Activated CD4-positive, alpha-beta T cell treated with anti-CD3 and anti-CD28 coated beads for 48 hours (primary cell): ENCODE measurements around the gene LPCAT2.
"Not testable (repeated sequence)": the region's sequence is repeated elsewhere in the genome, so short reads cannot be mapped to it uniquely, and the experiment has no call there.

Source experiments
- DNase-seq: peaks from one replicate; pipeline ENCODE4 v3.0.0-alpha.2; 2020

Gene LPCAT2

DNA sequence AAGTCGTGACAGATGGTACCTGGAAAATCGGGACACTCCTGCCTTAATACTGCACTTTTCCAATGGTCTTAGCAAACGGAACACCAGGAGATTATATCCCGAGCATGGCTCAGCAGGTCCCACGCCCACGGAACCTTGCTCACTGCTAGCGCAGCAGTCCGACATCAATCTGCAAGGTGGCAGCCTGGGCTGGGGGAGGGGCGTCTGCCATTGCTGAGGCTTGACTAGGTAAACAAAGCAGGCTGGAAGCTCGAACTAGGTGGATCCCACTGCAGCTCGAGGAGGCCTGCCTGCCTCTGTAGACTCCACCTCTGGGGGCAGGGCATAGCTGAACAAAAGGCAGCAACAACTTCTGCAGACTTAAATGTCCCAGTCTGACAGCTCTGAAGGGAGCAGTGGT, 106.8 kb downstream of the LPCAT2 start:
- DNase-seq, result not testable (repeated sequence)

DNA sequence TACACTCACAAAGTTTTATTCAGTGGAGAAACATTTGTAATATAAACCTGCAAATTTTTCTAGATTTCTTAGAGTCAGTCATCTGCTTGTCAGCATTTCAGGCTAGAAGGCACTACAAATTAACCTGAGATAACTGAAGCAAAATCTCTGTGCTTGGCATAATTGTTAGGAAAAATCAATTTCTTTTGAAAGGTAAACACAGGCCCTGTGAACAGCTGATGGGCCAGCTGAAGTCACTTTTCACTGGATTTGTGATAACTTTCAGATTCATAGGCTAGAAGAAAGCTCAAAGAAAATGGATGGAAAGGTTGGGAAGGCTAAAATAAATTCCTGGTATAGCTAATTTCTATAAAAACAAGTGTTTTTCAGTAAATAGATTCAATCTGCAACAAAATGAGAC, 112.9 kb downstream of the LPCAT2 start:
- DNase-seq, result no peak

DNA sequence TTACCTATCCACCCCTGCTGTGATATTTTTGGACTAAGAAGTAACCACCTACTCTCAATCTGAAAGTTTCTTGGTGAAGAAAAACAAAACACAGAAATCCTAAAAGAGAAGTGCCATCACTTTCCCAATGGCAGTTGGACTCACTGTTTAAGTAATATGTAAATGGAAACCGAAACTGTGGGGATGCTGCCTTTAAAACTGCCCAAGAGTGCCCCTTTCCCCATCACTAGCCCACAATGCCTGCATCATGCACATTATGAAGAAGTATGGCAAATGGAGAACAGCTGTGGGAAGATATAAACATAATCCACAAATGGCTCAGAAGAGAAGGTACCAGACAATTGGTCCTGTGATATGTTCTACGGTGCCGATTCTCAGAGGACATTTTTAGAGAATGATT, 113.4 kb downstream of the LPCAT2 start:
- no peak for DNase-seq

DNA sequence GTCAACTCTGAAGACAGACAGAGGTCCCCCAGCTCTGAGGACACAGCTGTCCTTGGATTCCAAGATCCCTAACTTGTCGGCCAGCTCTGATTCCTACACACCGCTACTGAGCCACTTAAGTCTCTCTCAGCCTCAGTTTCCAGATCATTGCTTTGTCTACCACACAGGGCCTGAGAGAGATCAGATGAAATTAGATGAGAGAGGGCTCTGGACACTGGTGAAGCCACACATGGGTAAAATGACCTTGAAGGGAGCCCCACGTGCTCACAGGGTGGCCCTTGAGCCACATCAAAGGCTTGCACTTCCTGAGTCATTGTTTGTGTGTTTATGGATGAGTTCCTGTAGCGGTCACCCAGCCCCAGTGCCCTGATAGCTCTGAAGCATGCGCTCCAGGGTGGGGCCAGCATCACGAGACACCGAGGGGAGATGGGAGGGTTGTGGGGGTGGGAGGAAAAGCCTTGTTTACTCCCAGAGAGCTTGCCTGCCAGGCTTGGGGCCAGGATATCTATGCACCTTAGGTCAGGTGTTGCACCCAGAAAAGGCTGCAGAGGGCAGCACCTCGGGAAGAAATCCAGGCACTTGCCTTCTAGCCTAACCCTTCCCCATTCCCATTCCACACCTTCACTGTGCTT, 114.2 kb downstream of the LPCAT2 start:
- DNase-seq, result no peak

DNA sequence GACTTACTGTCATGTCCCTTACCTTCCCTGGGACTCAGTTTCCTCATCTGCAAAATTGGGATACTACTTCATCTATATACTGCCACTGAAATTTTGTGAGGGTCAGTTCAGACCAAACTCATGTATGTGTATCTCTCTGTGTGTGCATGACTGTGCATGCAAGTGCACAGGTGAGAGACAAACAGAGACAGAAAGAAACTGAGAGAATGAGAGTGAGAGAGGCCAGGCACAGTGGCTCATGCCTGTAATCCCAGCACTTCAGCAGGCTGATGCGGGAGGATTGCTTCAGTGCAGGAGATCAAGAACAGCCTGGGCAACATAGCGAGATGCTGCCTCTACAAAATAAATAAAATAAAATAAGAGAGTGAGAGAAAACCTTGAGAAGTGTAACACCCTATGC, 114.8 kb downstream of the LPCAT2 start:
- no peak for DNase-seq

DNA sequence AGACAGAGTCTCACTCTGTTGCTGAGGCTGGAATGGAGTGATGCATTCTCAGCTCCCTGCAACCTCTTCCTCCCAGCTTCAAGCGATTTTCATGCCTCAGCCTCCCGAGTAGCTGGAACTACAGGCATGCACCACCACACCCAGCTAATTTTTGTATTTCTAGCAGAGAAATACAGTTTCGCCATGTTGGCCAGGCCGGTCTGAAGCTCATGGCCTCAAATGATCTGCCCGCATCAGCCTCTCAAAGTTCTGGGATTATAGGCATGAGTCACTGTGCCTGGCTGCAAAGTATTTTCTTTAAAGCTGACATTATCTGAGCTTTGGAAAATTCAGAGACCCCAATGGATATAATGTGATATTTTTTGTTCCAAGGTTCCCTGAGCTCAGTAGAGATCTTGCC, 115.8 kb downstream of the LPCAT2 start:
- DNase-seq, result no peak

DNA sequence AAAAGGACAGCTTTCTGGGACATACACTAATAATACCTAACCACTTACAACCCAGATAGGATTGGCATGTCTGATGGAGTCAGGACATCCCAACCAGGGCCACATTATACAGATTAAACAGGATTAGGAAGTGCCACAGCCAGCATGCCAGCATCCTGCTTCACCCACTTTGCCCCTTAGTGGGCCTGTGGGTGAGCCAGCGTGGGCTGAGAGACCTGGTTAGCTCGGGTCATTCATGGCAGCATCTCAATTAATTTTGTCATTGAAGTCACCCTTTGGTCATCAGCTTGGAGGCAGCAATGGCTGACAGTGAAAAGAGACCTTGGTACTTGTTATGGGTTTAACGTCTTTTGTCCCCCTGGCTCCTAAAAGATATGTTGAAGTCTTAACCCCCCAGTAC, 117.0 kb downstream of the LPCAT2 start:
- DNase-seq, result no peak

DNA sequence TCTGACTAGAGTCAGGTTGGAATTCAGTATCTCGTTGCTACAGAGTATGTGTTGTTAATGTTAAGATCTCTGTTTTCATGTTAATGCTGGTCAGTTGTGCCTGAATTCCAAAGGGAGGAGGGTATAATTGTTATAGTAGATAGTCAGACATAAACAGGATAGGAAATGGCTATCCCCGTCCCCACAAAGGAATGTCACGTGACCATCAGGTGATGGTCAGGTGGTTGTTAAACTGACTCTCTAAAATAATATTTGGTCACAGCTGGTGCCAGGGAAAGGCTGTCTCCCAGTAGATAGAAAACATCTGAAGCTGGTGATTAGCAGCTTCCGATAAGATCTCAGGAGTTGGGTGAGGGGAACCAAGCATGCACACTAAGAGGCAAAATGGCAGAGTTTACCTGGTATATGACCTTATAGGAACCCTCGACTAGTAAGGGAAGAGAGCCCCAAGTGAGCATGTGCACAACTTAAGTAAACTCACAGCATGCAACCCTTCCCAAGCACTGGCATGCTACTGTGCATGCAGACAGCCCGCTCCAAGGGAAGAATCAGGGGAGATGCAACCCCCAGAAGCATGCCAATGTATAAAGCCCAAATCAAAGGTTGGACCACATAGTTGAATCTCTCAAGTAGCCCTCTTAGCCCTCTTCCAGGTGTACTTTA, 119.6 kb downstream of the LPCAT2 start:
- DNase-seq, result no peak

DNA sequence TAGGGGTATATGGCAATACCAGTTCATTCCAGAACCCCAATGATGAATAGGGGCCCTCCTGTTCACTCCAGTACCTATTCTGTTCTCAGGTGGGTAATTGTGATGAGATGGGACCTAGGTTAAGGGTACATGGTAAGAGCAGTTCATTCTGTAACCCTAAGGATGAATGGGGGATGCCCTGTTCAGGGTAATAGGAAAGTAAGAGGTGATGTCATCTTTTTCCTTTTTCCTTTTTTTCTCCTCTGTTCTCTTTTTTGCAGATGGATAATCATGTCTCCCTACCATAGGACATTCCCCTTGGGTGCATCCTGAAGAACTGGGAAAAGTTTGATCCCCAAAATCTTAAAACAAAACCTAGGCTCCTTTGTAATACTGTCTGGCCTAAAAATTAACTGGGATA, 121.9 kb downstream of the LPCAT2 start:
- DNase-seq, result no peak

DNA sequence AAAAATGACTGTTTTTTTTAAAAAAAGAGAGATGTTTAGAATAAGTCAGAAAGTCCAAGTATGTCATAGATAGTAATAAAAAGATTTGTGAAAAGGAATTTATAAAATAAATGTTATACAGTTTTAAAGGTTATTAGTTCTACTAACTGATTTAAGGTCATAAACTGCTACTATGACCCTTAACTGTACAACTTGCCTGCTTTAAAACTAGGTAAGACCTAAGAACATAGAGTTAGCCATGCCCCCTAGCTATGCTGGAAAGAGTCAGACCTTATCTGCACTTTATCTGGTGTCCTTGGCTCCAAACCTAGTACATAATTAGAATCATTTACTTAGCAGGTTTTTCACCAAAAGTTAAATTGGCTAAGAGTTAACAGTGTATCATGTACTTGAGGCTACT, 123.4 kb downstream of the LPCAT2 start:
- DNase-seq, result no peak

DNA sequence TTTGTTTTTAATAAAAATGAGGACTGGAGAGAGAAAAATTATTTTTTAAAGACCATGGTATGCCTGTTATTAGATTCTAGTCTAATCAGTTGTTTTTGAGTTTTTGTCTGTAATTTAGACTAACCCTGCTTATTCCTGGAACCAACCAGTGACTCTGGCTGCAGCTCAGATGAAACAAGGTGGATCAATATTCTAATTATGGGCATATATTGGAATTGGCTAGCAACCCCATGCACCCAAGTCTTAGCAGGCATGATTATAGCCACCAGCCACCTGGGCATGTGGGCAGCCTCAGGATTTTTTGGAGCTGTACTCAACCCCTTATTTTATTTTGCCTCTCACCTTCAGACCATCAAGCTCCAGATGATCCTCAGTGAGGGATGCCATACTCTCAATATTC, 125.3 kb downstream of the LPCAT2 start:
- no peak for DNase-seq
